Measurements from ENCODE around the gene HLA-DPA1.
"Not testable (repeated sequence)": the region's sequence is repeated elsewhere in the genome, so short reads cannot be mapped to it uniquely, and the experiment has no call there.

HLA-DPA1 gene

GRCh38 chr6:33065312-33065711 is 8.1 kb downstream of the HLA-DPA1 start:
- H3K9me3 ChIP-seq (ENCODE audit: control insufficient read depth in 2 of 2, low read length in 2 of 2), result no peaks in the 10 kb centered on the region
- peaks cover 0 to 2% of the 10 kb centered on the region in 2 donors for H3K36me3 ChIP-seq (ENCODE audit: control insufficient read depth in 2 of 2, insufficient read depth in 2 of 2, low read length in 2 of 2)
- H3K27me3 ChIP-seq (ENCODE audit: control insufficient read depth in 1 of 2, insufficient read depth in 2 of 2, low read length in 2 of 2), result peaks cover 0 to 2% of the 10 kb centered on the region in 2 donors
- H3K4me1 ChIP-seq (ENCODE audit: control insufficient read depth, insufficient read depth, low read length), result no peaks in the 10 kb centered on the region
- H3K9ac ChIP-seq (ENCODE audit: low read length in 2 of 2), result no peak overlapping the region
- H3K27ac ChIP-seq (ENCODE audit: low read length), result no peak overlapping the region
- H3K4me3 ChIP-seq (ENCODE audit: low read length in 2 of 2), result no peak overlapping the region

- Histone ChIP-seq H3K27me3 (ENCODE audit: control insufficient read depth in 1 of 2, insufficient read depth in 2 of 2, low read length in 2 of 2) (peaks cover 0 to 2% of the 10 kb centered on the region in 2 donors), H3K36me3 (ENCODE audit: control insufficient read depth in 2 of 2, insufficient read depth in 2 of 2, low read length in 2 of 2) (peaks cover 0 to 2% of the 10 kb centered on the region in 2 donors), H3K9me3 (ENCODE audit: control insufficient read depth in 2 of 2, low read length in 2 of 2) (no peaks in the 10 kb centered on the region), H3K27ac (ENCODE audit: low read length) (no peak overlapping the region), H3K9ac (ENCODE audit: low read length in 2 of 2) (no peak overlapping the region), H3K4me3 (ENCODE audit: low read length in 2 of 2) (no peak overlapping the region), H3K4me1 (ENCODE audit: control insufficient read depth, insufficient read depth, low read length) (no peaks in the 10 kb centered on the region)
These were observed 8.7 kb downstream of the HLA-DPA1 start for GRCh38 chr6:33064723-33065122.

GRCh38 chr6:33063435-33063834 is 10.0 kb downstream of the HLA-DPA1 start:
- not testable (repeated sequence) for H3K4me3 ChIP-seq (ENCODE audit: low read length in 2 of 2); H3K27me3 ChIP-seq (ENCODE audit: control insufficient read depth in 1 of 2, insufficient read depth in 2 of 2, low read length in 2 of 2); H3K27ac ChIP-seq (ENCODE audit: low read length); H3K36me3 ChIP-seq (ENCODE audit: control insufficient read depth in 2 of 2, insufficient read depth in 2 of 2, low read length in 2 of 2); H3K9ac ChIP-seq (ENCODE audit: low read length in 2 of 2); H3K9me3 ChIP-seq (ENCODE audit: control insufficient read depth in 2 of 2, low read length in 2 of 2); H3K4me1 ChIP-seq (ENCODE audit: control insufficient read depth, insufficient read depth, low read length)

- H3K4me3 ChIP-seq (ENCODE audit: low read length in 2 of 2), result no peak overlapping the region
- no peaks in the 10 kb centered on the region for H3K27me3 ChIP-seq (ENCODE audit: control insufficient read depth in 1 of 2, insufficient read depth in 2 of 2, low read length in 2 of 2)
- no peaks in the 10 kb centered on the region for H3K9me3 ChIP-seq (ENCODE audit: control insufficient read depth in 2 of 2, low read length in 2 of 2)
- no peak overlapping the region for H3K27ac ChIP-seq (ENCODE audit: low read length)
- no peaks in the 10 kb centered on the region for H3K36me3 ChIP-seq (ENCODE audit: control insufficient read depth in 2 of 2, insufficient read depth in 2 of 2, low read length in 2 of 2)
- H3K4me1 ChIP-seq (ENCODE audit: control insufficient read depth, insufficient read depth, low read length), result no peaks in the 10 kb centered on the region
- no peak overlapping the region for H3K9ac ChIP-seq (ENCODE audit: low read length in 2 of 2)
These were observed 11.5 kb downstream of the HLA-DPA1 start for GRCh38 chr6:33061987-33062386.

- Histone ChIP-seq H3K9me3 (ENCODE audit: control insufficient read depth in 2 of 2, low read length in 2 of 2) (no peaks in the 10 kb centered on the region), H3K27me3 (ENCODE audit: control insufficient read depth in 1 of 2, insufficient read depth in 2 of 2, low read length in 2 of 2) (no peaks in the 10 kb centered on the region), H3K27ac (ENCODE audit: low read length) (no peak overlapping the region)
These were observed 16.0 kb downstream of the HLA-DPA1 start for GRCh38 chr6:33057222-33058150.

GRCh38 chr6:33053230-33053629 is 20.2 kb downstream of the HLA-DPA1 start:
- peaks cover 0 to 5% of the 10 kb centered on the region in 2 donors for H3K27me3 ChIP-seq (ENCODE audit: control insufficient read depth in 1 of 2, insufficient read depth in 2 of 2, low read length in 2 of 2)
- no peaks in the 10 kb centered on the region for H3K9me3 ChIP-seq (ENCODE audit: control insufficient read depth in 2 of 2, low read length in 2 of 2)
- H3K4me3 ChIP-seq (ENCODE audit: low read length in 2 of 2), result no peak overlapping the region
- H3K9ac ChIP-seq (ENCODE audit: low read length in 2 of 2), result no peak overlapping the region
- no peaks in the 10 kb centered on the region for H3K4me1 ChIP-seq (ENCODE audit: control insufficient read depth, insufficient read depth, low read length)
- H3K36me3 ChIP-seq (ENCODE audit: control insufficient read depth in 2 of 2, insufficient read depth in 2 of 2, low read length in 2 of 2), result no peaks in the 10 kb centered on the region
- no peak overlapping the region for H3K27ac ChIP-seq (ENCODE audit: low read length)

More at GRCh38 chr6:33057222-33058150, 16.0 kb downstream of the HLA-DPA1 start:
- Histone ChIP-seq H3K36me3 (ENCODE audit: control insufficient read depth in 2 of 2, insufficient read depth in 2 of 2, low read length in 2 of 2) (no peaks in the 10 kb centered on the region), H3K9ac (ENCODE audit: low read length in 2 of 2) (no peak overlapping the region), H3K4me3 (ENCODE audit: low read length in 2 of 2) (no peak overlapping the region), H3K4me1 (ENCODE audit: control insufficient read depth, insufficient read depth, low read length) (no peaks in the 10 kb centered on the region)

GRCh38 chr6:33052627-33053026 is 20.8 kb downstream of the HLA-DPA1 start:
- no peaks in the 10 kb centered on the region for H3K36me3 ChIP-seq (ENCODE audit: control insufficient read depth in 2 of 2, insufficient read depth in 2 of 2, low read length in 2 of 2)
- no peak overlapping the region for H3K27ac ChIP-seq (ENCODE audit: low read length)
- no peak overlapping the region for H3K4me3 ChIP-seq (ENCODE audit: low read length in 2 of 2)
- no peaks in the 10 kb centered on the region for H3K4me1 ChIP-seq (ENCODE audit: control insufficient read depth, insufficient read depth, low read length)
- H3K9me3 ChIP-seq (ENCODE audit: control insufficient read depth in 2 of 2, low read length in 2 of 2), result no peaks in the 10 kb centered on the region
- peaks cover 0 to 5% of the 10 kb centered on the region in 2 donors for H3K27me3 ChIP-seq (ENCODE audit: control insufficient read depth in 1 of 2, insufficient read depth in 2 of 2, low read length in 2 of 2)
- H3K9ac ChIP-seq (ENCODE audit: low read length in 2 of 2), result no peak overlapping the region

GRCh38 chr6:33050014-33050810 is 23.2 kb downstream of the HLA-DPA1 start:
- Histone ChIP-seq H3K4me1 (ENCODE audit: control insufficient read depth, insufficient read depth, low read length) (no peaks in the 10 kb centered on the region), H3K9ac (ENCODE audit: low read length in 2 of 2) (no peak overlapping the region), H3K9me3 (ENCODE audit: control insufficient read depth in 2 of 2, low read length in 2 of 2) (no peaks in the 10 kb centered on the region), H3K27ac (ENCODE audit: low read length) (no peak overlapping the region), H3K4me3 (ENCODE audit: low read length in 2 of 2) (no peak overlapping the region), H3K27me3 (ENCODE audit: control insufficient read depth in 1 of 2, insufficient read depth in 2 of 2, low read length in 2 of 2) (peaks cover 0 to 8% of the 10 kb centered on the region in 2 donors), H3K36me3 (ENCODE audit: control insufficient read depth in 2 of 2, insufficient read depth in 2 of 2, low read length in 2 of 2) (no peaks in the 10 kb centered on the region)

- Histone ChIP-seq H3K27ac (ENCODE audit: low read length) (no peak overlapping the region), H3K4me3 (ENCODE audit: low read length in 2 of 2) (no peak overlapping the region), H3K4me1 (ENCODE audit: control insufficient read depth, insufficient read depth, low read length) (no peaks in the 10 kb centered on the region), H3K9me3 (ENCODE audit: control insufficient read depth in 2 of 2, low read length in 2 of 2) (no peaks in the 10 kb centered on the region), H3K9ac (ENCODE audit: low read length in 2 of 2) (no peak overlapping the region), H3K36me3 (ENCODE audit: control insufficient read depth in 2 of 2, insufficient read depth in 2 of 2, low read length in 2 of 2) (no peaks in the 10 kb centered on the region), H3K27me3 (ENCODE audit: control insufficient read depth in 1 of 2, insufficient read depth in 2 of 2, low read length in 2 of 2) (peaks cover 0 to 8% of the 10 kb centered on the region in 2 donors)
These were observed 24.0 kb downstream of the HLA-DPA1 start for GRCh38 chr6:33049323-33050013.

GRCh38 chr6:33040157-33040556 is 33.3 kb downstream of the HLA-DPA1 start:
- no peak overlapping the region for H3K4me3 ChIP-seq (ENCODE audit: low read length in 2 of 2)

More at GRCh38 chr6:33040157-33040556, 33.3 kb downstream of the HLA-DPA1 start:
- H3K36me3 ChIP-seq (ENCODE audit: control insufficient read depth in 2 of 2, insufficient read depth in 2 of 2, low read length in 2 of 2), result no peaks in the 10 kb centered on the region
- no peaks in the 10 kb centered on the region for H3K4me1 ChIP-seq (ENCODE audit: control insufficient read depth, insufficient read depth, low read length)
- no peaks in the 10 kb centered on the region for H3K9me3 ChIP-seq (ENCODE audit: control insufficient read depth in 2 of 2, low read length in 2 of 2)
- H3K27ac ChIP-seq (ENCODE audit: low read length), result no peak overlapping the region
- H3K27me3 ChIP-seq (ENCODE audit: control insufficient read depth in 1 of 2, insufficient read depth in 2 of 2, low read length in 2 of 2), result peaks cover 0 to 3% of the 10 kb centered on the region in 2 donors
- H3K9ac ChIP-seq (ENCODE audit: low read length in 2 of 2), result no peak overlapping the region
